Measurements from ENCODE around the gene IFT80.

Gene IFT80

DNA sequence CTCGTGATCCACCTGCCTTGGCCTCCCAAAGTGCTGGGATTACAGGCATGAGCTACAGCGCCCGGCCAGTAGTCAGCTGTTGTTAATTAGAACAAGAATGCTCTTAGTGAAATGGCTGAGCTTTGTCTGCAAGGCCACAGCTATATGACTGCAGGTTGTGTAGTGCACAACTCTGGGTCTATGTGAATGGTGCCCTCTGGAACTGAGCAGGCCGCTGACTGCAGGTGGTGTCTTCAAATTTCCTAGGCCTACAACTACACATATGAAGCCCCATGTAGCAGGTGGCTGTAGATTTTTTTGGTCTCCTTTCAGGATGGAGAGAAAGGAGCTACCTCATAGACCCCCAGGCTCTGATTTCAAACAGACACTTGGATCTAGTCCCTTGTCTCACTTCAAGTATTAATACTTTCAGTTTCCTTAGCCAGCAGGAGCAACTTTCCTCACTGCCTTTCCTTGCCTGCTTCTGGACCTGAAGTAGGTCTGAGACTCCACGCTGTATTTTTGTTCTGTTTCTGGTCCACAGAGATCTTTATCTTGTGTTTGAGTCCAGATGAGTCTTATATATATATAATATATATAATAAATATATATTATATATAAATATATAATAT lies 86.9 kb downstream of the IFT80 start:
- in situ Hi-C loops (cut with MboI; ENCODE audit: low sequenced_read_pairs), result no loop called here
- DNase-seq (ENCODE audit: low spot score in 2 of 2), result no peak

DNA sequence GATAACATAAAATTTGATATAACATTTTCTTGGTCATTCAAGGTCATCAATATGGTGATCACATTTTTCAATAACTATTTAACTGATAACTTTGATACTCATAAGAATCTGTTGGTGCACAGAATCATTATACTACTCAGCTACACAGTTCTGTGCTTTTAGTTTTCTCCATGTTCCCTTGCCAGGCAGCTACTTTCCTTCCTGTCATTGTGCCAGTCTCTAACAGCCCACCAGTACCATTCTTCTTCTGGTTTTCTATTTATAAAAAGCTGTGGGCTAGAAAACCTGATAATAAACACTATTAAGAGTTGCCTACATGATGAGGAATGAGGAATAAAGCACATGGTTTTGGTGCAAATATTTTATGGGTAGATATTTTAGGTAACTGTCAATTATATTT lies 96.2 kb downstream of the IFT80 start:
- Histone ChIP-seq H3K4me1 (no peaks in the 10 kb centered on the region), H3K4me3 (no peak overlapping the region), H3K27me3 (ENCODE audit: low read depth) (no peaks in the 10 kb centered on the region), H3K9me3 (no peaks in the 10 kb centered on the region), H3K36me3 (replicated peaks) (no peaks in the 10 kb centered on the region)
- in situ Hi-C loops (cut with MboI; ENCODE audit: low sequenced_read_pairs), result no loop called here
- no peak for DNase-seq (ENCODE audit: low spot score in 2 of 2)

More for the DNA sequence above, 86.9 kb downstream of the IFT80 start:
- no peak overlapping the region for H3K4me3 ChIP-seq
- no peaks in the 10 kb centered on the region for H3K9me3 ChIP-seq
- no peaks in the 10 kb centered on the region for H3K27me3 ChIP-seq (ENCODE audit: low read depth)
- no peaks in the 10 kb centered on the region for H3K4me1 ChIP-seq
- H3K36me3 ChIP-seq (replicated peaks), result no peaks in the 10 kb centered on the region

DNA sequence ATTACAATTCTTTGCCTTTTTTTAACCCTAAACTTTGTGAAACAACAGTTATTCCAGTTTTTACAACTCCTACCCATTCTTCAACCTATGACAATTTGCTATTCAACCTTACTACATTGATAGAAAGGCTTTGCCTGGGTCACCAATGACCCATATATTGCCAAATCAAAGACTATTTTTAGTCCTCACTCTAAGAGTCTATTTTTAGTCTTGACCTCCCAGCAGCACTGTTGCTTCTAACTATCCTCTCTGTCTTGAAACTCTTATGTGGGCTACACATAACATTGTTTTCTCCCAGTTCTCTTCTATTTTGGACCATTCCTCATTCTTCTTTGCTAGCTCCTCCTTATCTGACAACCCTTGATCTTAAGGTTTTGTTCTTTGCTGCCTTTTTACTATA lies 102.4 kb downstream of the IFT80 start:
- Histone ChIP-seq H3K4me3 (no peak overlapping the region), H3K27me3 (ENCODE audit: low read depth) (no peaks in the 10 kb centered on the region), H3K36me3 (replicated peaks) (no peaks in the 10 kb centered on the region), H3K4me1 (no peaks in the 10 kb centered on the region), H3K9me3 (no peaks in the 10 kb centered on the region)
- DNase-seq (ENCODE audit: low spot score in 2 of 2), result no peak
- in situ Hi-C loops (cut with MboI; ENCODE audit: low sequenced_read_pairs), result no loop called here

DNA sequence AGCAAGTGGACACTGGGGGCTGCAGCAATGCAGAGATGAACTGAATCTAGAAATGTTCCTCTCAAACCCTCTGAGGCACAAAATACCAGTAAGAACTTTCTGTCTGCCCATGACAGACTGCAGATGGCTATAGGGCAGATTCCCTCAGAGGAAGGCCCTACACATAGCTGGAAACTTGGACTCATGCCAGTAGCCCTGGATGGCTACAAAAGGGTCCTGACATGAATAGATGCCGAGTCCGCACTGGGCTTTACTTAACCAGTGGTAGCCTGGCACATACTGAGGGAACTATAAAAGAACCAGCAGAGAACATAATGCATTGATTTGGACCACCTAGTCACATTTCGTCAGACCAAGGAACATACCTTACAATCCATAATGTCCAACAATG lies 107.1 kb downstream of the IFT80 start:
- Histone ChIP-seq H3K36me3 (replicated peaks) (no peaks in the 10 kb centered on the region), H3K4me3 (no peak overlapping the region), H3K27me3 (ENCODE audit: low read depth) (no peaks in the 10 kb centered on the region), H3K9me3 (no peaks in the 10 kb centered on the region), H3K4me1 (no peaks in the 10 kb centered on the region)
- DNase-seq (ENCODE audit: low spot score in 2 of 2), result no peak
- in situ Hi-C loops (cut with MboI; ENCODE audit: low sequenced_read_pairs), result no loop called here

DNA sequence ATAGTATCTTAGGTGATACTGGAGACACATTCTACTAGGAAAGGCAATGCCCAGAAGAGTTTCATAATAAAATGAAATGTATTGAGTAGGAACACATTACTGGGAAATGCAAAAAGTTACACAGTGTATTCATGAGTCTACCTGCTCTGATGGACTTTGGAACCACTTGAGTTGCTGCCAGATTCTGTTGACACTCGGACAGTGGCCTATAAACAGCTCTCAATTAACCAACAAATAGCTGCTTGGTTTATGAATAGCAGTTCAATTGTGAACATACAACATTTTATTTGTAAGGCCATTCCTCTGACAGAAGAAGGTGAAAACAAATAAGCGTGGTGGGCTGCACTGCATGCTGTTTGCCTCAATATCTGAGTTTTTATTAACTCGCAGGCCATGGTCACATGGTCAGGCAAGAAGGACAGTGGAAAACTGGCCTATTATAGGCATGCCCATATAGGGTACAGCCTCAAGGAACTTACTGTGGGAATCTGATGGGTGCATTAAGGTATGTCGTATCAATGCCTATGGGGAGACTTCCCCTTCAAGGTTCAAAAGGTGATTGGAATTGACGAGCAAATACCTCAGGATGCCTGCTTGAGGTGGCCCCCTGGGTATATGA lies 107.6 kb downstream of the IFT80 start:
- no peak for DNase-seq (ENCODE audit: low spot score in 2 of 2)
- Histone ChIP-seq H3K36me3 (replicated peaks) (no peaks in the 10 kb centered on the region), H3K4me3 (no peak overlapping the region), H3K4me1 (no peaks in the 10 kb centered on the region), H3K27me3 (ENCODE audit: low read depth) (no peaks in the 10 kb centered on the region), H3K9me3 (no peaks in the 10 kb centered on the region)
- in situ Hi-C loops (cut with MboI; ENCODE audit: low sequenced_read_pairs), result no loop called here

DNA sequence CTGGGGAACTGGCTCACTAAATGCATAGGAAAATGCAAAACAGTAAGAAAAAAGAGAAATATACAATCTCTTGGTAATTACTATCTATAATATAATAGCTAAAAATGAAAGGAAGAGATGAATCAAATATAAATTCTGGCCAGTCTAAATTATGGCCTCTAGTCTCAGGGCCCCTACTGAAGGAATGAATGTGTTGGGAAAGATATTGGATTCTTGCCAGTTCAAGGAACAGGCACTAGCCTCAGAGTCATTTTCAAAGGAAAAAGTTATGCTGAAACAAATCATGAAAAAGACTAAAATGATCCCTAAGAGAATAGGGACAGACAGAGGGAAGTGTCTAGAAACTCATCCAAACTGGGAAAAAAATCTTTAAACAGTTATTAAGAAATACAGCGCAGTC lies 111.4 kb downstream of the IFT80 start:
- in situ Hi-C loops (cut with MboI; ENCODE audit: low sequenced_read_pairs), result no loop called here

DNA sequence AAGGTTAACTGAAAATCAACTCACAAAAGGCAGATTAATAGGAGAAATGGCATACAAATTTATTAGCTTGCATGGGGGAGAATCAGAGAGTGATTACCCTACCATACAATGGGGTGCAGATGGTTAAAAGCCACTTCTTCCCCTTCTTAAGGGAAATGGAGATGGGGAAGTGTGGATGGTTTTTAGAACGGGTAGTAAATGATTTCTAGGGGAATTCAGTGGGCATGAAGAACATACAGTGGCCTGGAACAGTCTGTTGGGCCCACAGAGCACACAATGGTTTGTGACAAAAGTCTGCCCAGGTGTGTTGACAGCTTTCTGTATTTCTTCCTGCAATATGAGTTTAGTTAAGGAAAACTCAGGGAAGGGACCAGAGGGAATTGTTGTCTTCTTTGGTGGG lies 112.8 kb downstream of the IFT80 start:
- no peak for DNase-seq (ENCODE audit: low spot score in 2 of 2)
- Histone ChIP-seq H3K4me1 (peaks cover under 1% of the 10 kb centered on the region), H3K27me3 (ENCODE audit: low read depth) (no peaks in the 10 kb centered on the region), H3K4me3 (no peak overlapping the region), H3K9me3 (no peaks in the 10 kb centered on the region), H3K36me3 (replicated peaks) (no peaks in the 10 kb centered on the region)
- in situ Hi-C loops (cut with MboI; ENCODE audit: low sequenced_read_pairs), result no loop called here

More for the DNA sequence above, 111.4 kb downstream of the IFT80 start:
- Histone ChIP-seq H3K9me3 (no peaks in the 10 kb centered on the region), H3K4me1 (no peaks in the 10 kb centered on the region), H3K36me3 (replicated peaks) (no peaks in the 10 kb centered on the region), H3K27me3 (ENCODE audit: low read depth) (no peaks in the 10 kb centered on the region), H3K4me3 (no peak overlapping the region)
- no peak for DNase-seq (ENCODE audit: low spot score in 2 of 2)

DNA sequence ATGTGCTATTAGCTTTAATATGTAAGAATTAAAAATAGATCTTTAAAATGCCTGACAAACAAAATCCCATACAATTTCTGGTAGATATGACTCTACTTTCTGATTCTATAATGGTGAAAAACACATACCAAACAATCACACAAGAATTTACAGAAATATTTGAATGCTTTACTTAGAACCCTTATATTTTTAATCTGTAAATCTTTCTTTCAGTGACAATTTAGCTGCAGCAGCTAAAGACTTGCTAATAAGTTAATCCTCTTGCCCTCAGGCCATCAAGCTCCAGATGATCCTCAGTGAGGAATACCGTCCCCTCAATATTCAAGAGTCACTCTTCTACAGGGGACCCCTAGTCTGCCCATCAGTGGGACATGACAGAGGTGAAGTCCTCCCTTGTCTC lies 118.2 kb downstream of the IFT80 start:
- peak; percentile 44 to 70 for DNase-seq (ENCODE audit: low spot score in 2 of 2)
- no peaks in the 10 kb centered on the region for H3K27me3 ChIP-seq (ENCODE audit: low read depth)
- H3K4me3 ChIP-seq, result no peak overlapping the region
- in situ Hi-C loops (cut with MboI; ENCODE audit: low sequenced_read_pairs), result no loop called here
- no peaks in the 10 kb centered on the region for H3K9me3 ChIP-seq
- H3K4me1 ChIP-seq, result peaks cover 16% of the 10 kb centered on the region
- no peaks in the 10 kb centered on the region for H3K36me3 ChIP-seq (replicated peaks)

DNA sequence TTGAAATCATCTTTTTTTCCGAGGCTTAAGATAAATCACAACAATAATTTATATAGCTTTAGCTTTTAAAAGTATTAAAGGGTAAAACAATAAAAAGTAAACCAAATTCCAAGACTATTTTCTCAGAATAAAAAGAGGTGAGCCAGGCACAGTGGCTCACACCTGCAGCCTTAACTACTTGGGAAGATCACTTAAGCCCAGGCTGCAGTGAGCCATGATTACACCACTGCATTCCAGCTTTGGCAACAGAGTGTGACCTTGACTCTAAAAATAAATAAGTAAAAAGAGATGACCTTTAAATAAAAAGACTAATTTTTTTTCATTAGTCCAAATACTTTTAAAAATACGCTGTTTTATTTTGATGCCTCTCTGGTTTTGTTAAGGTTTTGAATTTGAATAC lies 119.4 kb downstream of the IFT80 start:
- H3K36me3 ChIP-seq (replicated peaks), result no peaks in the 10 kb centered on the region
- peaks cover 16% of the 10 kb centered on the region for H3K4me1 ChIP-seq
- no peak overlapping the region for H3K4me3 ChIP-seq
- H3K27me3 ChIP-seq (ENCODE audit: low read depth), result no peaks in the 10 kb centered on the region
- in situ Hi-C loops (cut with MboI; ENCODE audit: low sequenced_read_pairs), result no loop called here
- H3K9me3 ChIP-seq, result no peaks in the 10 kb centered on the region
- DNase-seq (ENCODE audit: low spot score in 2 of 2), result no peak

DNA sequence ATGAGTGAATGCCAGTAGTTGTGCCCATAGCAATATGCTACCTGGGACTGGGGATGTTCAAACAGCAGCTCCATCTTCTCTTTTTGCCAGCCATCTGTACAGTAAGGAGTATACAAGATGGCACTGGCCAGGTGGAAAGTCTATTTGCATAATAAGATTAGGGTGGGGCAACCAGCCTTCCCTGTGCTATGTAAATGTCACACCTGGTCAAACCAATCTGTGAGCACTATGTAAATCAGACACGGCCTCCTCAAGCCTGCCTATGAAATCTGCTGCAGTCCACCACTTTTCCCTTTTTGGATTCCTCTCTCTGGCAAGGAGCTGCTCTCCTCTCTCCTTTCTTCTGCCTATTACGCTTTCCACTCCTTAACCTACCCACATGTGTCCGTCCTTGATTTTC lies 120.8 kb downstream of the IFT80 start:
- in situ Hi-C loops (cut with MboI; ENCODE audit: low sequenced_read_pairs), result no loop called here
- H3K27me3 ChIP-seq (ENCODE audit: low read depth), result no peaks in the 10 kb centered on the region

DNA sequence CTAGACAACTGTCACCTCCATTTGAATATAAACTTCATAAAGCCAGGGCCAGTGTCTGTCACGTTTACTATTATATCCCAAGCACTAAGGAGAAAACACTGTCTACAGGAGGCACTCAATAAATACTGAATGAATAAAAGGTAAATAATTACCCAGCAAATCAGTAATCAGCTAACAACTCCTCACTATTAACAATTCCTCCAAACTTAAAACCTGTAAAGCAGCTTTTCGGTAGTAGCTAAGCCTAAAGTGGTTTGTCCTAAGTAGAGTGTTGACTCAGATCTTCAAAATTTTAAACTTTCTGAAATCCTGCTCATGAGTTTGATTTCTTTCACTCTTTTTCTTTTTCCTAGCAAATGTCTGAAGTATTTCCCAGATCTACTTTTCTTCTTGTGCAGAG lies 133.9 kb downstream of the IFT80 start:
- in situ Hi-C loops (cut with MboI; ENCODE audit: low sequenced_read_pairs), result no loop called here
- no peak for DNase-seq (ENCODE audit: low spot score in 2 of 2)
- no peaks in the 10 kb centered on the region for H3K9me3 ChIP-seq
- H3K36me3 ChIP-seq (replicated peaks), result no peaks in the 10 kb centered on the region
- no peaks in the 10 kb centered on the region for H3K27me3 ChIP-seq (ENCODE audit: low read depth)
- H3K4me3 ChIP-seq, result no peak overlapping the region
- no peaks in the 10 kb centered on the region for H3K4me1 ChIP-seq

More for the DNA sequence above, 120.8 kb downstream of the IFT80 start:
- Histone ChIP-seq H3K4me3 (no peak overlapping the region), H3K36me3 (replicated peaks) (no peaks in the 10 kb centered on the region), H3K9me3 (no peaks in the 10 kb centered on the region), H3K4me1 (peaks cover 16% of the 10 kb centered on the region)
- no peak for DNase-seq (ENCODE audit: low spot score in 2 of 2)

DNA sequence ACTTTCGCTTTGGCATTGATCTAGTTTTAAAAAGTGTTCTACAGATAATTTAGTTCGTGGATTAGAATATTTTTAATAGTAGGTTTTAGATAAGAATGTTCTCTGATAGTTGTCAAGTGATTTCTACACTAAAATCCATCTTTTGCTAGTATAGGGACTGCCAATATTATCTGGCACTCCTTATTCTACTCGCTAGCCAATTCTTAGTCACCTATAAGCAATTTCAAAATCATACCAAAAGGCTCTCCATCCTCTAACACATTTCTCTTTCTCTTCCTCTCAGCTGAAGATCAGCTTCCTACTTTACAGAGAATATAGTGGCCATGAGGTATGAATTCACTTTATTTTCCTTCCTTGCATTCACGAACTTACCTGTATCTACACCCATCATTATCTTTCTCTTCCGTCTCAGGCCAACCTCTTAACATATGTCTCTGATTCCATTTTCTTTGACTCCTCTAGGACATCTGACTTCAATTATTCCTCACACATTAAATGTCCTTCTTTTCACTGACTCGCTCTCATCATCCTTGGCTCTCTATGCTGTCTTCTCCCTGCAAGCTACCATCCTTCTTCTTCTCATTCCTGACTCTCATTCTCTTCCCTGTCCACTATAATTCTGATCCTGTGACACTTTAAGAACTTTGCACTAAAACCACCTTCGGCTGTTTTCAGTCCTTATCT lies 138.3 kb downstream of the IFT80 start:
- Histone ChIP-seq H3K4me1 (no peaks in the 10 kb centered on the region), H3K4me3 (no peak overlapping the region), H3K36me3 (replicated peaks) (no peaks in the 10 kb centered on the region), H3K9me3 (no peaks in the 10 kb centered on the region), H3K27me3 (ENCODE audit: low read depth) (no peaks in the 10 kb centered on the region)
- in situ Hi-C loops (cut with MboI; ENCODE audit: low sequenced_read_pairs), result no loop called here
- DNase-seq (ENCODE audit: low spot score in 2 of 2), result no peak

DNA sequence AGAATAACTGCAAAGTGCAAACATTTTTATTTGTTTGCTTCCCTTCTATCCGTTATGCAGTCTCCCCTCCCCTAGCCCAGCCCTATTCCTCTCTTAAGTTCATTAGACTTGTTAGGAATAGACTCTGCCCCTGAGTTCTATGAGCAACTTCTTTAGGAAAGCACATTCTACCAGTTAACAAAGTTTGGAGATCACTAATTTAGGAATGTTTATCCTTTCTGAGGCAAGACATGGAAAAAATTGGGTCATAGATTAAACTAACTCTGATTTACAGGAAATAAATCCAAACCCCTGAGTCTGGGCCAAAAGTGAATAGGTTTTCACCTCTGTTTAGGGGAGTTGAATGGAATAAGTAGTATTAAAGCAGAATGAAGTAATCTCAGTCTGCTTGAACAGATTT lies 139.4 kb downstream of the IFT80 start:
- in situ Hi-C loops (cut with MboI; ENCODE audit: low sequenced_read_pairs), result no loop called here
- no peak for DNase-seq (ENCODE audit: low spot score in 2 of 2)
- H3K9me3 ChIP-seq, result no peaks in the 10 kb centered on the region
- no peaks in the 10 kb centered on the region for H3K27me3 ChIP-seq (ENCODE audit: low read depth)
- no peaks in the 10 kb centered on the region for H3K4me1 ChIP-seq
- no peaks in the 10 kb centered on the region for H3K36me3 ChIP-seq (replicated peaks)
- H3K4me3 ChIP-seq, result no peak overlapping the region

DNA sequence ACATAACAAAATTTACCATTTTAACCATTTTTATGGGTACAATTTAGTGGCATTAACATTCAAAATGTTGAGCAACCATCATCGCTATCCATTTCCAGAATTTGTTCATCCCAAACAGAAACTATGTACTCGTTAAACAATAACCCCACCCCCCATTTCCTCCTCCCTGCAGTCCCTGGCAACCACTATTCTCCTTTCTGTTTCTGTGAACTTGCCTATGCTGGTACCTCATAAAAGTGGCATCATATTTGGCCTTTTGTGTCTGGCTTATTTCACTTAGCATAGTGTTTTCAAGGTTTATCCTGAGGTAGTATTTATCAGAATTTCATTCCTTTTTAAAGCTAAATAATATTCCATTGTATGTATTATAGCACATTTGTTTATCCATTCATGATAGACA lies 141.4 kb downstream of the IFT80 start:
- no peaks in the 10 kb centered on the region for H3K27me3 ChIP-seq (ENCODE audit: low read depth)
- H3K9me3 ChIP-seq, result no peaks in the 10 kb centered on the region
- no peak for DNase-seq (ENCODE audit: low spot score in 2 of 2)
- no peaks in the 10 kb centered on the region for H3K4me1 ChIP-seq
- no peak overlapping the region for H3K4me3 ChIP-seq
- in situ Hi-C loops (cut with MboI; ENCODE audit: low sequenced_read_pairs), result no loop called here
- H3K36me3 ChIP-seq (replicated peaks), result no peaks in the 10 kb centered on the region

Measured in HAP-1 (cell line).